ENCODE results near the gene PLEK. TPM values are rescaled to one million over a fixed set of nuclear protein-coding genes. Genes with fewer than 3 reads are reported as not detected.

The PLEK gene
- total and polyA plus RNA-seq, 10 donors: 49.1 to 202 (median 101) TPM

DNA sequence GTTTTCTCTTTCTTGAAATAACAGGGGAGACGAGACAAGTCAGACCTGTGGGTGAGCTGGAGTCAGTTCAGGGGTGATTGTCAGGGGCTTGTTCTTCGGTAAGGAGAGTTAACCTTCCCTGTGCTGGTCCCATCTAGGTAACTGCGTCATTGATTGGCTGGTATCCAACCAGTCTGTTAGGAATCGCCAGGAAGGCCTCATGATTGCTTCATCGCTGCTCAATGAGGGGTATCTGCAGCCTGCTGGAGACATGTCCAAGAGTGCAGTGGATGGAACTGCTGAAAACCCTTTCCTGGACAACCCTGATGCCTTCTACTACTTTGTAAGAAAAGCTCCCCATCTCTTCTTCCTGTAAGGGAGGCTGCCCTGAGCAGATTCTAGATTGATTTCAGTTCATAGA lies 21.3 kb downstream of the PLEK start:
- WGBS, 5 donors: 71 to 89% (median 78%) methylated on average over 5 of the region's 5 CpGs
- intact Hi-C loops (cut with DNase I; ENCODE audit: low total_unique reads): no loop called here
- no peak for DNase-seq
- Histone ChIP-seq H3K9me3 (no peaks in the 10 kb centered on the region), H3K36me3 (peaks cover 0 to 89% (median 26%) of the 10 kb centered on the region in 6 donors), H3K27me3 (replicated peaks in 1 of 7) (no peaks in the 10 kb centered on the region), H3K4me1 (peaks cover 38 to 100% (median 83%) of the 10 kb centered on the region in 6 donors), H3K27ac (peak overlapping the region in 7 of 8 donors; percentile 67 to 88 (median 83)), H3K4me3 (no peak overlapping the region)
- TF ChIP-seq POLR2AphosphoS5 (IDR thresholded peaks at IDR 0.05) (no peak), POLR2A (IDR thresholded peaks at IDR 0.05) (no peak)
- TF ChIP-seq, protein P1, sequence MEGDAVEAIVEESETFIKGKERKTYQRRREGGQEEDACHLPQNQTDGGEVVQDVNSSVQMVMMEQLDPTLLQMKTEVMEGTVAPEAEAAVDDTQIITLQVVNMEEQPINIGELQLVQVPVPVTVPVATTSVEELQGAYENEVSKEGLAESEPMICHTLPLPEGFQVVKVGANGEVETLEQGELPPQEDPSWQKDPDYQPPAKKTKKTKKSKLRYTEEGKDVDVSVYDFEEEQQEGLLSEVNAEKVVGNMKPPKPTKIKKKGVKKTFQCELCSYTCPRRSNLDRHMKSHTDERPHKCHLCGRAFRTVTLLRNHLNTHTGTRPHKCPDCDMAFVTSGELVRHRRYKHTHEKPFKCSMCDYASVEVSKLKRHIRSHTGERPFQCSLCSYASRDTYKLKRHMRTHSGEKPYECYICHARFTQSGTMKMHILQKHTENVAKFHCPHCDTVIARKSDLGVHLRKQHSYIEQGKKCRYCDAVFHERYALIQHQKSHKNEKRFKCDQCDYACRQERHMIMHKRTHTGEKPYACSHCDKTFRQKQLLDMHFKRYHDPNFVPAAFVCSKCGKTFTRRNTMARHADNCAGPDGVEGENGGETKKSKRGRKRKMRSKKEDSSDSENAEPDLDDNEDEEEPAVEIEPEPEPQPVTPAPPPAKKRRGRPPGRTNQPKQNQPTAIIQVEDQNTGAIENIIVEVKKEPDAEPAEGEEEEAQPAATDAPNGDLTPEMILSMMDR (IDR thresholded peaks at IDR 0.05 in 8 of 11, conservative IDR thresholded peaks at IDR 0.05 in 3 of 11): no peak

DNA sequence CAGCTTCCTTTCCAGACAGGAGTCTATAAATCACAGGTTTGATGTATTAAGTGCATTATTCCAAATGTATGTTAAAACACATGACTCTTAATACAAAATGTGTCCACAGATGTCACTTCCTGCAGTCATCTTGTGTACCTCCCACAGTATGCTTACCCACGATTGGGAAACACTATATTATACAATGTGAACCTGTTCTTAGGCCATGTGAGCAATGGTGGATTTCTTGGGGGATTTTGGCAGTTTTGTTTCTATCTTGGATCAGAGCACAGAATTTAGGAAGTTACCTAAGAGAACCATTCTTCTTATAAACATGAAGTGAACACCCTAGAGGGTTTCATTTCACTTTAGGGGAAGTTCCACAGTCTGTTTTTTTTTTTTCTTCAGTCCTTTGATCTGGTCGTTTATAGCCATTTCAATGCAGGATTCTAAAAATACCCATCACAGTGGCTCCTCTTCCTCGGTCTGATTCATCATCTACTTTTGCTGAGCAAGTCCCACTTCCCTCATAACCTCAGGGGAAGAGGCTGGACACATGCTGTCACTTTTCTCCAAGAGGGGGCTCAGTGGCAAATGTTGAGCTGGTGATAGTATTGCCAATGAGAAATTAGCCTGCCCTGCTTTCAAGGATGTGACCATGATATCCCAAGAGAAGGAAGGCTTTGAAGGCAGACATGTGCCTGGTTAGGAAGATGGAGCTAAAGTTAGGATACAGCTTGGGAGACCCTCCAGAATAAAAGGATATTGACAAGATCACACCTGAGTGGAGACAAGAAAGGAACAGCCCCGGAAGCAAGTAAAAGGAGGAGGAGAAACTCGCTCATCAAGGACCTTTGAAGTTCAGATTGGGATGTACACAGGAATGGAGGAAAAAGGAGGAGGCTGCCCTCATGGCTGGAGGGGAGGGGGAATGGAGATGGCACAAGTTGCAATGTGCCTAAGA lies 22.6 kb downstream of the PLEK start:
- Histone ChIP-seq H3K4me3 (peak overlapping the region in 1 of 8 donors; percentile 41), H3K4me1 (peaks cover 38 to 100% (median 86%) of the 10 kb centered on the region in 6 donors), H3K27me3 (replicated peaks in 1 of 7) (no peaks in the 10 kb centered on the region), H3K27ac (peak overlapping the region; percentile 27 to 88 (median 83)), H3K36me3 (peaks cover 0 to 89% (median 17%) of the 10 kb centered on the region in 6 donors), H3K9me3 (no peaks in the 10 kb centered on the region)
- intact Hi-C loops (cut with DNase I; ENCODE audit: low total_unique reads): no loop called here
- DNase-seq: no peak
- TF ChIP-seq POLR2A (IDR thresholded peaks at IDR 0.05) (no peak), POLR2AphosphoS5 (IDR thresholded peaks at IDR 0.05) (no peak)
- TF ChIP-seq, protein P1 (IDR thresholded peaks at IDR 0.05 in 8 of 11, conservative IDR thresholded peaks at IDR 0.05 in 3 of 11): no peak
- 30 to 43% (median 34%) methylated on average over 5 of the region's 5 CpGs for WGBS, 5 donors

DNA sequence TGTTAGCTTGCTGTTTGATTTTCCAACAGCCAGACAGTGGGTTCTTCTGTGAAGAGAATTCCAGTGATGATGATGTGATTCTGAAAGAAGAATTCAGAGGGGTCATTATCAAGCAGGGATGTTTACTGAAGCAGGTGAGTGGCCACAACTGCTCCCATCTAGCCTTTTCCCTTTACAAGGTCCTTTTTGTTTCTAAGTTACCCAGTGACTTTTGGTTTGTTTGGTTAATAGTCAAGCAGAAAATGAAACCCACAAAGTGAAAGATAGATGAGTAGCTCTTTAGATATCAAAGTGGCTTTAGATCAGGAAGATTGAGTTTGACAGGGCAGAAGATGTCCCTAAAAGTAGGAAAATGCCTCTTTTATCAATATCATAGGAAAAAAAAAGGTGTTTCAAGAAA lies 23.3 kb downstream of the PLEK start:
- H3K27me3 ChIP-seq (replicated peaks in 1 of 7): no peaks in the 10 kb centered on the region
- intact Hi-C loops (cut with DNase I; ENCODE audit: low total_unique reads): no loop called here
- no peak for DNase-seq
- TF ChIP-seq POLR2AphosphoS5 (IDR thresholded peaks at IDR 0.05) (no peak), POLR2A (IDR thresholded peaks at IDR 0.05) (no peak)
- TF ChIP-seq, protein P1 (IDR thresholded peaks at IDR 0.05 in 8 of 11, conservative IDR thresholded peaks at IDR 0.05 in 3 of 11): no peak
- H3K4me3 ChIP-seq: peak overlapping the region in 1 of 8 donors; percentile 41
- peaks cover 38 to 94% (median 83%) of the 10 kb centered on the region in 6 donors for H3K4me1 ChIP-seq
- no peaks in the 10 kb centered on the region for H3K9me3 ChIP-seq
- H3K36me3 ChIP-seq: peaks cover 0 to 89% (median 18%) of the 10 kb centered on the region in 6 donors
- peak overlapping the region; percentile 27 to 88 (median 83) for H3K27ac ChIP-seq

DNA sequence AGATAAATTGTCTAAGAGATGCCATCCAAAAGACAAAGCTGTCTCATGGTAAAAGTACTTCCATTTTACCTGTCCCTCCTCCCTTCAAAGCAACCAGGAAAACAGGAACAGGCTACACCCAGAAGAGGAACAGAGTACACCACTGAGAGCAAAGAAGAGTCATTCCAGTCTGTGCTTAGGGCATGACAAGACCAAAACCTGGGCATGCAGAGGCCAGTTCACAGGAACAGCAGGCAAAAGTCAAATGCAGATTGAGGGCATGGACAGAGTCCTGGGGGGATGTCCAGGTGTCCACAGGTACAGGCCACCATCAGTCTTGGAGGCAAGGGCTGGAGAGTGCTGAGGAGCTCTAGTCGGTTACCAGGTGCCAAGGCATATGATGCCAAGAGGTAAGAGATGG lies 23.7 kb downstream of the PLEK start:
- intact Hi-C loops (cut with DNase I; ENCODE audit: low total_unique reads): no loop called here
- peak overlapping the region in 1 of 8 donors; percentile 41 for H3K4me3 ChIP-seq
- DNase-seq: peak; percentile 58
- peaks cover 0 to 89% (median 22%) of the 10 kb centered on the region in 6 donors for H3K36me3 ChIP-seq
- no peaks in the 10 kb centered on the region for H3K9me3 ChIP-seq
- peaks cover 34 to 90% (median 79%) of the 10 kb centered on the region in 6 donors for H3K4me1 ChIP-seq
- WGBS, 5 donors: 88 to 100% (median 95%) methylated on average over 1 of the region's 1 CpG
- peak in 1 of 3 donors; percentile 23 for TF ChIP-seq POLR2AphosphoS5 (IDR thresholded peaks at IDR 0.05)
- TF ChIP-seq, protein P1 (IDR thresholded peaks at IDR 0.05 in 8 of 11, conservative IDR thresholded peaks at IDR 0.05 in 3 of 11): no peak
- H3K27ac ChIP-seq: peak overlapping the region; percentile 27 to 88 (median 83)
- H3K27me3 ChIP-seq (replicated peaks in 1 of 7): no peaks in the 10 kb centered on the region

Measured in spleen (tissue), 11 donors.